NT2/D1 (cell line): ENCODE data around the gene C10orf90.

Source experiments
- SUZ12 ChIP-seq: IDR thresholded peaks from 2 replicates; pipeline ENCODE4 v1.6.1; 2011; ENCODE audit not compliant: insufficient read length, insufficient read depth; ENCODE audit errors: extremely low read depth
- ZNF274 ChIP-seq: IDR thresholded peaks from 2 replicates; pipeline ENCODE4 v1.6.1; 2011; ENCODE audit warnings: mild to moderate bottlenecking, low read depth, low read length

DNA sequence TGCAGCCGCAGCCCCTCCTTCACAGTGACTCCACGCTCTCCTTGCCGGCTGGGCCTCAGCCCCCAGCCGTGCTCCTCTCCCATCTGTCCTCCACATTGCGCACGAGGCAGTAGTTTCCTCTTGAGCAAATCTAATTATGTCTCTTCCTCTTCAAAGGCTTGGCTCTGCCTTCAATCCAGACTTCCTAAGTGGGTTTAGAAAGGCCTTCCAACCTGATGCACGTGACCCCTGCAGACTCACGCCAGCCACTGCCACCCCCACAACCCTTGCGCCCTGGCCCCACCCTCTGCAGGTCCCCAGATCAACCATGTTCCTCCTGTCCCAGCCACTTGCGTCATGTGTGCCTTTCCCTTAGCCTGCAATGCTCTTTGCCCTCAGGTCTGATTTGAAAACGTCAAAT lies 207.2 kb downstream of the C10orf90 start:
- TF ChIP-seq SUZ12 (no peak), ZNF274 (no peak)
